Trophoblast cell (in vitro differentiated cells and primary cell): ENCODE data around the gene IL17RB.

Source experiments
- DNase-seq, 2 donors: peaks; one replicate each; pipeline ENCODE4 v3.0.0-alpha.2; 2016
- H2AFZ ChIP-seq: 2 replicates; pipeline ENCODE4 v1.6.1; 2013; ENCODE audit warnings: low read length, moderate library complexity, mild to moderate bottlenecking; ENCODE audit not compliant: insufficient read depth, poor library complexity
- H2AK5ac ChIP-seq: 2 replicates; pipeline ENCODE4 v1.6.1; 2013; ENCODE audit warnings: mild to moderate bottlenecking, low read length
- H2BK120ac ChIP-seq: 2 replicates; pipeline ENCODE4 v1.6.1; 2013; ENCODE audit warnings: low read length, mild to moderate bottlenecking, moderate library complexity; ENCODE audit not compliant: insufficient read depth, poor library complexity
- H2BK12ac ChIP-seq: 2 replicates; pipeline ENCODE4 v1.6.1; 2013; ENCODE audit warnings: mild to moderate bottlenecking, low read length, moderate library complexity
- H2BK5ac ChIP-seq: 2 replicates; pipeline ENCODE4 v1.6.1; 2013; ENCODE audit warnings: low read length, low read depth, moderate library complexity, mild to moderate bottlenecking; ENCODE audit not compliant: poor library complexity
- H3K14ac ChIP-seq: 2 replicates; pipeline ENCODE4 v1.6.1; 2013; ENCODE audit warnings: mild to moderate bottlenecking, low read length
- H3K18ac ChIP-seq: 2 replicates; pipeline ENCODE4 v1.6.1; 2013; ENCODE audit warnings: mild to moderate bottlenecking, low read length
- H3K23ac ChIP-seq: 2 replicates; pipeline ENCODE4 v1.6.1; 2013; ENCODE audit warnings: low read length
- H3K27ac ChIP-seq: 2 replicates; pipeline ENCODE4 v1.5.1; 2013; ENCODE audit warnings: low read depth, mild to moderate bottlenecking, inconsistent platforms, low read length, moderate library complexity
- H3K27me3 ChIP-seq: 2 replicates; pipeline ENCODE4 v1.6.1; 2013; ENCODE audit warnings: inconsistent platforms, mild to moderate bottlenecking, low read length, moderate library complexity; ENCODE audit not compliant: insufficient read depth
- H3K36me3 ChIP-seq, 2 experiments: 1 replicate in 1 of 2; 2 replicates in 1 of 2; pipeline ENCODE4 v1.6.1; 2013; ENCODE audit warnings: low read length in 2 of 2, mild to moderate bottlenecking in 2 of 2, moderate library complexity in 1 of 2; ENCODE audit not compliant: insufficient read depth in 2 of 2, control insufficient read depth in 1 of 2
- H3K4ac ChIP-seq: 2 replicates; pipeline ENCODE4 v1.6.1; 2013; ENCODE audit warnings: low read depth, mild to moderate bottlenecking, low read length, moderate library complexity
- H3K4me1 ChIP-seq, 2 experiments: 1 replicate in 1 of 2; 2 replicates in 1 of 2; pipeline ENCODE4 v1.6.1; 2013; ENCODE audit warnings: low read length in 2 of 2, mild to moderate bottlenecking in 2 of 2, moderate library complexity in 1 of 2; ENCODE audit not compliant: insufficient read depth in 2 of 2, control insufficient read depth in 1 of 2
- H3K4me2 ChIP-seq: 2 replicates; pipeline ENCODE4 v1.6.1; 2013; ENCODE audit warnings: inconsistent platforms, mild to moderate bottlenecking, low read length, moderate library complexity
- H3K4me3 ChIP-seq: 2 replicates; pipeline ENCODE4 v1.5.1; 2013; ENCODE audit warnings: mild to moderate bottlenecking, low read depth, low read length, inconsistent platforms
- H3K79me1 ChIP-seq: one replicate; pipeline ENCODE4 v1.6.1; 2013; ENCODE audit warnings: low read length
- H3K79me2 ChIP-seq: 2 replicates; pipeline ENCODE4 v1.6.1; 2013; ENCODE audit warnings: low read length, mild to moderate bottlenecking; ENCODE audit not compliant: control insufficient read depth, insufficient read depth, poor library complexity
- H3K9ac ChIP-seq: 2 replicates; pipeline ENCODE4 v1.6.1; 2013; ENCODE audit warnings: mild to moderate bottlenecking, low read length
- H3K9me3 ChIP-seq: 2 replicates; pipeline ENCODE4 v1.6.1; 2013; ENCODE audit warnings: low read depth, mild to moderate bottlenecking, control low read depth, inconsistent platforms, low read length; ENCODE audit not compliant: insufficient read depth
- H4K12ac ChIP-seq: 2 replicates; pipeline ENCODE4 v1.6.1; 2013; ENCODE audit warnings: low read depth, mild to moderate bottlenecking, low read length, moderate library complexity
- H4K8ac ChIP-seq: 2 replicates; pipeline ENCODE4 v1.6.1; 2013; ENCODE audit warnings: low read depth, mild to moderate bottlenecking, low read length, moderate library complexity
- H4K91ac ChIP-seq: one replicate; pipeline ENCODE4 v1.6.1; 2013; ENCODE audit warnings: low read depth, mild to moderate bottlenecking, low read length, moderate library complexity
- WGBS: extraction: QIAGEN DNeasy Blood & Tissue Kit; methylation state at CpG from one replicate; pipeline ENCODE4 v1.1.7; 2013; ENCODE audit warnings: missing lambda C conversion rate; ENCODE audit not compliant: insufficient read length, insufficient coverage; ENCODE audit errors: extremely low coverage; 5-methylcytosine and 5-hydroxymethylcytosine counted together

IL17RB gene

GRCh38 chr3:53817211-53817610 lies 29.2 kb upstream of the IL17RB start:
- Histone ChIP-seq H2AFZ (no peak overlapping the region), H2BK5ac (no peak overlapping the region), H3K36me3 (no peaks in the 10 kb centered on the region), H3K23ac (no peak overlapping the region), H2BK120ac (no peak overlapping the region), H3K14ac (no peak overlapping the region), H3K79me1 (no peaks in the 10 kb centered on the region), H4K91ac (no peak overlapping the region), H2BK12ac (no peak overlapping the region), H3K9me3 (no peaks in the 10 kb centered on the region), H3K18ac (no peak overlapping the region), H3K27me3 (no peaks in the 10 kb centered on the region), H2AK5ac (no peak overlapping the region), H3K4me3 (no peak overlapping the region), H4K8ac (no peak overlapping the region), H3K4ac (no peak overlapping the region), H4K12ac (no peak overlapping the region), H3K27ac (no peak overlapping the region), H3K4me2 (no peak overlapping the region), H3K9ac (no peak overlapping the region), H3K4me1 (no peaks in the 10 kb centered on the region), H3K79me2 (no peaks in the 10 kb centered on the region)
- DNase-seq = no peak
- WGBS = no CpG with 5 or more reads among the region's 6 CpGs

GRCh38 chr3:53817809-53818208 lies 28.6 kb upstream of the IL17RB start:
- Histone ChIP-seq H3K9me3 (no peaks in the 10 kb centered on the region), H2BK5ac (no peak overlapping the region), H3K36me3 (no peaks in the 10 kb centered on the region), H3K4me2 (no peak overlapping the region), H2BK12ac (no peak overlapping the region), H4K8ac (no peak overlapping the region), H2AK5ac (no peak overlapping the region), H3K23ac (no peak overlapping the region), H4K12ac (no peak overlapping the region), H3K4me1 (no peaks in the 10 kb centered on the region), H3K14ac (no peak overlapping the region), H3K9ac (no peak overlapping the region), H3K4ac (no peak overlapping the region), H3K18ac (no peak overlapping the region), H2BK120ac (no peak overlapping the region), H2AFZ (no peak overlapping the region), H3K4me3 (no peak overlapping the region), H3K27me3 (no peaks in the 10 kb centered on the region), H3K79me1 (no peaks in the 10 kb centered on the region), H3K27ac (no peak overlapping the region), H4K91ac (no peak overlapping the region), H3K79me2 (no peaks in the 10 kb centered on the region)
- no peak for DNase-seq
- no CpG with 5 or more reads among the region's 17 CpGs for WGBS

GRCh38 chr3:53818221-53819162 lies 27.9 kb upstream of the IL17RB start:
- Histone ChIP-seq H2BK5ac (no peak overlapping the region), H4K12ac (no peak overlapping the region), H3K4me3 (no peak overlapping the region), H3K9ac (no peak overlapping the region), H3K4me1 (no peaks in the 10 kb centered on the region), H3K36me3 (no peaks in the 10 kb centered on the region), H3K23ac (no peak overlapping the region), H3K79me2 (no peaks in the 10 kb centered on the region), H4K91ac (no peak overlapping the region), H4K8ac (no peak overlapping the region), H3K9me3 (no peaks in the 10 kb centered on the region), H2AFZ (no peak overlapping the region), H2AK5ac (no peak overlapping the region), H3K27ac (no peak overlapping the region), H3K4me2 (no peak overlapping the region), H3K18ac (no peak overlapping the region), H3K14ac (no peak overlapping the region), H3K79me1 (no peaks in the 10 kb centered on the region), H2BK120ac (no peak overlapping the region), H2BK12ac (no peak overlapping the region), H3K4ac (no peak overlapping the region), H3K27me3 (no peaks in the 10 kb centered on the region)
- WGBS = no CpG with 5 or more reads among the region's 14 CpGs
- DNase-seq = no peak

- no peak overlapping the region for H3K27ac ChIP-seq
- H4K91ac ChIP-seq = no peak overlapping the region
- H3K79me2 ChIP-seq = no peaks in the 10 kb centered on the region
- no peak overlapping the region for H2BK12ac ChIP-seq
- H4K8ac ChIP-seq = no peak overlapping the region
- no peak overlapping the region for H3K4me3 ChIP-seq
- no peak overlapping the region for H3K4ac ChIP-seq
- no peak overlapping the region for H3K9ac ChIP-seq
- WGBS = no CpG with 5 or more reads among the region's 14 CpGs
- H4K12ac ChIP-seq = no peak overlapping the region
- H3K27me3 ChIP-seq = no peaks in the 10 kb centered on the region
- DNase-seq = peak in 1 of 2 donors; percentile 40
- no peak overlapping the region for H2AK5ac ChIP-seq
- no peaks in the 10 kb centered on the region for H3K4me1 ChIP-seq
- H3K79me1 ChIP-seq = no peaks in the 10 kb centered on the region
- no peak overlapping the region for H3K14ac ChIP-seq
- no peak overlapping the region for H3K23ac ChIP-seq
- H2BK5ac ChIP-seq = no peak overlapping the region
- H3K9me3 ChIP-seq = no peaks in the 10 kb centered on the region
- no peak overlapping the region for H2BK120ac ChIP-seq
- H2AFZ ChIP-seq = no peak overlapping the region
- no peaks in the 10 kb centered on the region for H3K36me3 ChIP-seq
- H3K18ac ChIP-seq = no peak overlapping the region
- no peak overlapping the region for H3K4me2 ChIP-seq
Measured at GRCh38 chr3:53819163-53819868, 27.1 kb upstream of the IL17RB start.
